ENCODE measurements around the gene MCTP1. TPM values are rescaled to one million over a fixed set of nuclear protein-coding genes. Genes with fewer than 3 reads are reported as not detected.

Gene MCTP1
- total RNA-seq, 4 donors from 2014 or later, result 11.2 to 43.6 (median 16.8) TPM

GRCh38 chr5:94661086-94661485 is 623.8 kb downstream of the MCTP1 start:
- no peak for DNase-seq (ENCODE audit: extremely low spot score)
- Histone ChIP-seq H3K4me3 (no peak overlapping the region), H3K27me3 (no peaks in the 10 kb centered on the region), H3K9me3 (peaks cover 0 to 13% (median 5%) of the 10 kb centered on the region in 4 donors), H3K36me3 (peaks cover 6 to 43% (median 24%) of the 10 kb centered on the region in 4 donors), H3K27ac (replicated peaks in 1 of 4) (no peak overlapping the region), H3K4me1 (no peaks in the 10 kb centered on the region)
- 92% methylated on average over 3 of the region's 3 CpGs for WGBS
- intact Hi-C loops (cut with DNase I), result no loop called here
- no peak for TF ChIP-seq EP300 (IDR thresholded peaks at IDR 0.05)
- no peak for TF ChIP-seq CTCF (IDR thresholded peaks at IDR 0.05)
- TF ChIP-seq POLR2AphosphoS5 (IDR thresholded peaks at IDR 0.05), result no peak
- TF ChIP-seq POLR2A (IDR thresholded peaks at IDR 0.05; ENCODE audit: low read depth), result no peak

- peaks cover 6 to 41% (median 23%) of the 10 kb centered on the region in 4 donors for H3K36me3 ChIP-seq
- H3K27me3 ChIP-seq, result no peaks in the 10 kb centered on the region
- TF ChIP-seq EP300 (IDR thresholded peaks at IDR 0.05), result no peak
- TF ChIP-seq POLR2A (IDR thresholded peaks at IDR 0.05; ENCODE audit: low read depth), result no peak
- TF ChIP-seq CTCF (IDR thresholded peaks at IDR 0.05), result no peak
- no peak for TF ChIP-seq POLR2AphosphoS5 (IDR thresholded peaks at IDR 0.05)
- no peak for DNase-seq (ENCODE audit: extremely low spot score)
- H3K4me1 ChIP-seq, result no peaks in the 10 kb centered on the region
- no peak overlapping the region for H3K27ac ChIP-seq (replicated peaks in 1 of 4)
- no CpG with 5 or more reads among the region's 8 CpGs for WGBS
- peaks cover 0 to 17% (median 5%) of the 10 kb centered on the region in 4 donors for H3K9me3 ChIP-seq
- intact Hi-C loops (cut with DNase I), result no loop called here
- no peak overlapping the region for H3K4me3 ChIP-seq
Observed at GRCh38 chr5:94660506-94660905, 624.4 kb downstream of the MCTP1 start.

GRCh38 chr5:94658272-94658671 is 626.6 kb downstream of the MCTP1 start:
- Histone ChIP-seq H3K27me3 (no peaks in the 10 kb centered on the region), H3K4me1 (no peaks in the 10 kb centered on the region), H3K27ac (replicated peaks in 1 of 4) (no peak overlapping the region), H3K36me3 (peaks cover 0 to 44% (median 15%) of the 10 kb centered on the region in 4 donors), H3K4me3 (no peak overlapping the region), H3K9me3 (peaks cover 0 to 23% (median 11%) of the 10 kb centered on the region in 4 donors)
- TF ChIP-seq POLR2A (IDR thresholded peaks at IDR 0.05; ENCODE audit: low read depth) (no peak), POLR2AphosphoS5 (IDR thresholded peaks at IDR 0.05) (no peak), EP300 (IDR thresholded peaks at IDR 0.05) (no peak), CTCF (IDR thresholded peaks at IDR 0.05) (no peak)
- intact Hi-C loops (cut with DNase I), result no loop called here
- WGBS, result 97% methylated on average over 1 of the region's 1 CpG
- no peak for DNase-seq (ENCODE audit: extremely low spot score)

Small RNA genes within 50 kb of the gene (small RNA-seq; reads per million reads assigned to genes)
- 0 reads per million in 3 donors for gene RF02271

Other genes with a start within 250 kb of the MCTP1 start
- gene FAM81B, start 106.3 kb upstream of the MCTP1 start, total RNA-seq, result not detected

Data from esophagus muscularis mucosa (tissue), 4 donors.